Transverse colon (tissue), 4 donors: Measurements from ENCODE around the gene CHRM3.

ENCODE experiments used
- EP300 ChIP-seq: sonication (generic); formaldehyde crosslinking; IDR thresholded peaks from one replicate; pipeline ENCODE4 v1.6.1; 2017; ENCODE audit warnings: antibody characterized with exemption, low read depth
- POLR2A ChIP-seq: fragments of 450-650 bp; IDR thresholded peaks from one replicate; pipeline ENCODE4 v1.6.1; 2016; ENCODE audit warnings: antibody characterized with exemption, mild to moderate bottlenecking, moderate library complexity
- POLR2AphosphoS5 ChIP-seq, 3 donors: sonication (generic); formaldehyde crosslinking; IDR thresholded peaks; one replicate each; pipeline ENCODE4 v1.6.1; 2016; ENCODE audit warnings: antibody characterized with exemption in 3 of 3
- TF ChIP-seq, protein P1 (sequence below), 5 experiments: fragments of 200-600 bp in 3 of 5; fragments of 450-650 bp in 2 of 5; sonication (generic) in 3 of 5; IDR thresholded peaks; 1 replicate in 2 of 5; 2 replicates in 3 of 5; pipeline ENCODE4 v1.5.1; 2016 to 2017; ENCODE audit warnings: antibody characterized with exemption in 5 of 5, inconsistent platforms in 3 of 5, mild to moderate bottlenecking in 2 of 5, moderate library complexity in 1 of 5

DNA sequence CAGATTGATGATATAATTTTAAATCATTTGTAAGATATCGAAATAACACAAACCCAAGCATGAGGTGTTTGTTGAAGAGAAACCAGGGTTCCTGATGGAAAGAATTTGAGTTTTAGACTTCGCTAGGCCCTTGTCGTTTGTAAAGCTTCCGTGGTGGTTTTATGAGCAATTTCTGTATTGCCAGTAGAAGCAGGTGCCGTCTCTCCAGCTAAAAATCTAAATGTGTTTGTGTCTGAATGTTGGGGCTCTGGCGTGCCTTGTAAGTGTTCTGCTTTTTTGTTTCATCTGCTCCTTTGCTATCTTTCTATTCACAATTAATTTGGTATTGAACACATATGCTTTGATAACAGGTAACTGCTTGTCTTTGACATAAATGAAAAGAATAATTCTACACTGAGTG, 27.5 kb downstream of the CHRM3 start:
- no peak for TF ChIP-seq POLR2A
- no peak for TF ChIP-seq POLR2AphosphoS5 (IDR thresholded peaks at IDR 0.05)
- TF ChIP-seq, protein P1, sequence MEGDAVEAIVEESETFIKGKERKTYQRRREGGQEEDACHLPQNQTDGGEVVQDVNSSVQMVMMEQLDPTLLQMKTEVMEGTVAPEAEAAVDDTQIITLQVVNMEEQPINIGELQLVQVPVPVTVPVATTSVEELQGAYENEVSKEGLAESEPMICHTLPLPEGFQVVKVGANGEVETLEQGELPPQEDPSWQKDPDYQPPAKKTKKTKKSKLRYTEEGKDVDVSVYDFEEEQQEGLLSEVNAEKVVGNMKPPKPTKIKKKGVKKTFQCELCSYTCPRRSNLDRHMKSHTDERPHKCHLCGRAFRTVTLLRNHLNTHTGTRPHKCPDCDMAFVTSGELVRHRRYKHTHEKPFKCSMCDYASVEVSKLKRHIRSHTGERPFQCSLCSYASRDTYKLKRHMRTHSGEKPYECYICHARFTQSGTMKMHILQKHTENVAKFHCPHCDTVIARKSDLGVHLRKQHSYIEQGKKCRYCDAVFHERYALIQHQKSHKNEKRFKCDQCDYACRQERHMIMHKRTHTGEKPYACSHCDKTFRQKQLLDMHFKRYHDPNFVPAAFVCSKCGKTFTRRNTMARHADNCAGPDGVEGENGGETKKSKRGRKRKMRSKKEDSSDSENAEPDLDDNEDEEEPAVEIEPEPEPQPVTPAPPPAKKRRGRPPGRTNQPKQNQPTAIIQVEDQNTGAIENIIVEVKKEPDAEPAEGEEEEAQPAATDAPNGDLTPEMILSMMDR (IDR thresholded peaks at IDR 0.05): no peak
- TF ChIP-seq EP300: no peak
